Endothelial cell of umbilical vein (primary cell): ENCODE measurements around the gene MYRIP.

Experiments used
- POLR2A ChIP-seq: IDR thresholded peaks from 2 replicates; pipeline ENCODE4 v1.6.1; 2012; ENCODE audit warnings: low read depth, mild to moderate bottlenecking, control low read depth, low read length
- TF ChIP-seq, protein P1 (sequence below), 2 donors: IDR thresholded peaks; 1 replicate in 1 of 2; 2 replicates in 1 of 2; pipeline ENCODE4 v1.5.1; 2011; ENCODE audit warnings: low read length in 2 of 2, mild to moderate bottlenecking in 2 of 2, moderate library complexity in 2 of 2, control low read depth in 1 of 2, inconsistent platforms in 1 of 2, low read depth in 1 of 2; ENCODE audit not compliant: insufficient read depth in 1 of 2; ENCODE audit errors: extremely low read depth in 1 of 2

DNA sequence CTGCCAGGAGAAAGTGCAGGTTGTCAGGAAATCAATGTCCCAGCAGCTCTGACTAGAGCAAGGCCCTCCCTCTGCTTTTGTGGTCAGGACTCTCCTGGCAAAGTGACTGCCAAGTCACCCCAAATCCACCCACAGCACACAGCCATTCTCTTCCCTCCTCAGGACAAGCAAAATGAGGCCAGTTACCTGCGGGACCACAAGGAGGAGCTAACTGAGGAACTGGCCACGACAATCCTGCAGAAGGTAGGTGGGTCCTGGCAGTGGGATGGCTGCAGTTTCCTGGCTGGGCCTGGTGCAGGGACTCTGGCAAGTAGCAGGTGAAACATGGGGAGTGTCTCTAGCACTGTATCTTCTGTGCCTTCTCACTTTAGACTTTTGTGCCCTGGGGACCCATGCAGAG, 357.6 kb downstream of the MYRIP start:
- TF ChIP-seq, protein P1, sequence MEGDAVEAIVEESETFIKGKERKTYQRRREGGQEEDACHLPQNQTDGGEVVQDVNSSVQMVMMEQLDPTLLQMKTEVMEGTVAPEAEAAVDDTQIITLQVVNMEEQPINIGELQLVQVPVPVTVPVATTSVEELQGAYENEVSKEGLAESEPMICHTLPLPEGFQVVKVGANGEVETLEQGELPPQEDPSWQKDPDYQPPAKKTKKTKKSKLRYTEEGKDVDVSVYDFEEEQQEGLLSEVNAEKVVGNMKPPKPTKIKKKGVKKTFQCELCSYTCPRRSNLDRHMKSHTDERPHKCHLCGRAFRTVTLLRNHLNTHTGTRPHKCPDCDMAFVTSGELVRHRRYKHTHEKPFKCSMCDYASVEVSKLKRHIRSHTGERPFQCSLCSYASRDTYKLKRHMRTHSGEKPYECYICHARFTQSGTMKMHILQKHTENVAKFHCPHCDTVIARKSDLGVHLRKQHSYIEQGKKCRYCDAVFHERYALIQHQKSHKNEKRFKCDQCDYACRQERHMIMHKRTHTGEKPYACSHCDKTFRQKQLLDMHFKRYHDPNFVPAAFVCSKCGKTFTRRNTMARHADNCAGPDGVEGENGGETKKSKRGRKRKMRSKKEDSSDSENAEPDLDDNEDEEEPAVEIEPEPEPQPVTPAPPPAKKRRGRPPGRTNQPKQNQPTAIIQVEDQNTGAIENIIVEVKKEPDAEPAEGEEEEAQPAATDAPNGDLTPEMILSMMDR (IDR thresholded peaks at IDR 0.05; ENCODE audit: extremely low read depth in 1 of 2, insufficient read depth in 1 of 2, low read depth in 1 of 2, low read length in 2 of 2) = no peak
- TF ChIP-seq POLR2A = no peak
